Nephron (organoid): Measurements from ENCODE around the gene RHBDL3.

ENCODE experiments used
- H3K27ac Mint-ChIP-seq, 3 experiments: 2 replicates each; pipeline ENCODE4 v1.8.0; 2020; ENCODE audit warnings: mixed read lengths in 3 of 3, mild to moderate bottlenecking in 2 of 3, moderate library complexity in 1 of 3
- H3K27me3 Mint-ChIP-seq: 2 replicates; pipeline ENCODE4 v1.8.0; 2021; ENCODE audit warnings: low read depth, mild to moderate bottlenecking, moderate library complexity, mixed read lengths
- H3K36me3 Mint-ChIP-seq: 2 replicates; pipeline ENCODE4 v1.8.0; 2020; ENCODE audit warnings: low read depth, mixed read lengths
- H3K4me1 Mint-ChIP-seq: 2 replicates; pipeline ENCODE4 v1.8.0; 2020; ENCODE audit warnings: mixed read lengths
- H3K4me3 Mint-ChIP-seq, 3 experiments: 2 replicates each; pipeline ENCODE4 v1.8.0; 2020; ENCODE audit warnings: mild to moderate bottlenecking in 3 of 3, mixed read lengths in 3 of 3, moderate library complexity in 2 of 3
- H3K9me3 Mint-ChIP-seq: 2 replicates; pipeline ENCODE4 v1.8.0; 2020; ENCODE audit warnings: mixed read lengths
- CTCF ChIP-seq, 3 experiments: fragments of 200-600 bp; sonication (generic); IDR thresholded peaks; one replicate each; pipeline ENCODE4 v1.5.0; 2021; ENCODE audit warnings: antibody characterized with exemption in 3 of 3; ENCODE audit not compliant: unreplicated experiment in 3 of 3

Gene RHBDL3

DNA sequence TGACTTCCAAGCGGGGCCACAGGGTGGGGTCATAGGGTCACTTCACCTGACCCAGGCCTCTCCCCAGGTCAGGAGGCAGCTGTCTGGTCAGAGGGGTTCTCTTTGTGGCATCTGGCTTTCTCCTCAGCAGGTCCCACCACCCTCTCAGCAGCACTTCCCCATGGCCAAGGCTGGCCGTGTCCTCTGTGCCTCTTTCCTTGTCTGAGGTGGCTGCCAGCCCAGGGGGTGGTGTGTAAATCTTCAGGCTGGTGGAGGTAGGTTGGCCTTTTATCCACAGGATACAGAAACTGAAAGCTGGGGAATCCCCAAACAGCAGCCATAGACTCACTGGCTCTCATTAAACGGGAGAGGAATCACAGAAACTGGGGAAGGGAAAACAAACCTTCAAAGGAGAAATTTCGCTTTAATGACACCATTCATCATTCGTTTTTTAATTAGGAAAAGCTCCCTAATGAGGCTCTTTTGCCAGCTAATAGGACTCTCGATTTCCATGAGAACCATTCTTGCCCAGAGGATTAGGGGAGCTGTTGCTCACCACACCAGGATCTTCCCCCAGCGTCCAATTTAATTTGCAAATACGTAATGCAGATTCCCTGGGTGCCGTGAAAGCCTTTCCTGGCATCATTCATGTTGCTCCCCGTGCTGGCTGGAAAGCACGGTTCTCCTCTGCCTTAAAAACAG is 58.3 kb downstream of the RHBDL3 start:
- no peaks in the 10 kb centered on the region for H3K36me3 Mint-ChIP-seq
- H3K4me1 Mint-ChIP-seq: no peaks in the 10 kb centered on the region
- no peak overlapping the region for H3K4me3 Mint-ChIP-seq
- TF ChIP-seq CTCF (IDR thresholded peaks at IDR 0.05; ENCODE audit: unreplicated experiment in 3 of 3): no peak
- H3K27ac Mint-ChIP-seq: no peak overlapping the region
- peaks cover 5% of the 10 kb centered on the region for H3K27me3 Mint-ChIP-seq
- no peaks in the 10 kb centered on the region for H3K9me3 Mint-ChIP-seq

GRCh38 chr17:32327911-32328310 is 62.3 kb downstream of the RHBDL3 start:
- peaks cover 9% of the 10 kb centered on the region for H3K36me3 Mint-ChIP-seq
- no peaks in the 10 kb centered on the region for H3K9me3 Mint-ChIP-seq
- no peak for TF ChIP-seq CTCF (IDR thresholded peaks at IDR 0.05; ENCODE audit: unreplicated experiment in 3 of 3)
- no peak overlapping the region for H3K27ac Mint-ChIP-seq
- no peak overlapping the region for H3K4me3 Mint-ChIP-seq
- H3K27me3 Mint-ChIP-seq: no peaks in the 10 kb centered on the region
- H3K4me1 Mint-ChIP-seq: no peaks in the 10 kb centered on the region

DNA sequence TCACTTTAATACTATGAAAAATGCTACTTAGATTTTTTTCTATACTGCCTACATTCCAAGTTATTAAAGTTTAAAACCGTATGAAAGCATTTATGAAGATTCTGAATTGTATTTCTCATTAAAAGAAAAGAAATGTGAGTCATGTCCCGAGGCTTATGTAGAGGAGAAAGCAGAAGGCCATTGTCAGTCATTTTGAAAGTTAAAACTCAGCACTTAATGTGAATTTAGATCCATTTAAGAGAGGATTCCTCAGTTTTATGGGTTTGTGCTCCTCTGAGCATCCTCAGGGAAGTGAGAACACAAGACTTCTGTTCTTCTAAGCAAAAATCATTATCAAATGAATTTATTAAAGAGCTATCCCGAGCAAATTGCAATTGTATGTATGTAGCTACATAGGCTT is 64.5 kb downstream of the RHBDL3 start:
- Mint-ChIP-seq H3K9me3 (no peaks in the 10 kb centered on the region), H3K4me3 (no peak overlapping the region)
- no peak for TF ChIP-seq CTCF (IDR thresholded peaks at IDR 0.05; ENCODE audit: unreplicated experiment in 3 of 3)

DNA sequence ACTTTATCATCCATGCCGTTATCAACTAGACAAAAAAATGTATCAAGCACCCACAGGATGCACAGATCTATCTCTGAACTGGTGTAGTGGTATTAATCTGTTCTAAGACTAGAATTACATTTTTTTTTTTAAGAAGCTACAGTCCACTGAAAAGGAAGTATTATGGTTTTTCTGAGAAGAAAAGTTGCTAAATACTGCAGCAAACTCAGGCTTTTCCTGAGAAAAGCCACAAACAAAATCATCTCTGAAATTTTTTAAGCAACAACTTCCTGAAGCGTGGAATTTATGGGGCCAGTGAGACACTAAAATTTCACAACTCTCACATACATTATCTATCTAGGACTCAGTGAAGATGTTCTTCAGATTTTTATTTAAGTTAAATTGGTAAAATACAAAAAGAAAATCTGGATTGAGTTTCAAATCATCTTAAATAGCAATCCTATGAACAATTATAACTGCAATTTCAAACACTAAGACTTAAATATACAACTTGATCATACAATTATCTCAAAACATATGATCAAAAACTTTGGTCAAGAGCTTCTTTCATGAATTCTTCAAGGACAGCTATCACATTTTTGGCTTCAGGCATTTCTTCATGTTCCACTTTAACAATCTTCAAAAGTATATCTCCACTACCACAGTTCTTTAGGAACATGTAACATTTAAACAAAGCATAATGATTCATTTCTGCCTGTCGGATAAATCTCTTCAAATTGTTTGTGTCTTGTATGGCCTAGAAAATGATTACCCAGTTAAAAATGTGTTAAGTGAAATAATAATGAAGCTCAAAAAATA is 65.8 kb downstream of the RHBDL3 start:
- Mint-ChIP-seq H3K4me3 (no peak overlapping the region), H3K27me3 (no peaks in the 10 kb centered on the region), H3K27ac (no peak overlapping the region), H3K4me1 (no peaks in the 10 kb centered on the region), H3K36me3 (peaks cover 35% of the 10 kb centered on the region), H3K9me3 (no peaks in the 10 kb centered on the region)
- TF ChIP-seq CTCF (IDR thresholded peaks at IDR 0.05; ENCODE audit: unreplicated experiment in 3 of 3): no peak

More for the DNA sequence above, 64.5 kb downstream of the RHBDL3 start:
- Mint-ChIP-seq H3K27ac (no peak overlapping the region), H3K36me3 (peaks cover 25% of the 10 kb centered on the region), H3K27me3 (no peaks in the 10 kb centered on the region), H3K4me1 (no peaks in the 10 kb centered on the region)

- no peak for TF ChIP-seq CTCF (IDR thresholded peaks at IDR 0.05; ENCODE audit: unreplicated experiment in 3 of 3)
- Mint-ChIP-seq H3K9me3 (no peaks in the 10 kb centered on the region), H3K36me3 (peaks cover 40% of the 10 kb centered on the region), H3K4me3 (no peak overlapping the region), H3K4me1 (no peaks in the 10 kb centered on the region), H3K27me3 (no peaks in the 10 kb centered on the region), H3K27ac (no peak overlapping the region)
These were observed 67.6 kb downstream of the RHBDL3 start for GRCh38 chr17:32333187-32333586.
